Gastrocnemius medialis (tissue), 4 donors: ENCODE data around the gene KPNA1. TPM values are rescaled to one million over a fixed set of nuclear protein-coding genes. Genes with fewer than 3 reads are reported as not detected.

Experiments used
- ATAC-seq, 2 donors: fragments of 150-250 bp; one replicate each; pipeline ENCODE4 v1.9.1; 2016
- DNase-seq, 2 donors: peaks; one replicate each; pipeline ENCODE4 v3.0.0-alpha.2; 2019
- H3K27ac ChIP-seq, 4 donors: fragments of 200-600 bp; sonication (generic); 1 replicate in 1 of 4; 2 replicates in 3 of 4; pipeline ENCODE4 v1.5.1; 2016 to 2018; ENCODE audit warnings: mild to moderate bottlenecking in 2 of 4, moderate library complexity in 1 of 4
- H3K27me3 ChIP-seq, 3 donors: fragments of 200-600 bp; sonication (generic) in 2 of 3; 1 replicate in 1 of 3; 2 replicates in 2 of 3; pipeline versions ENCODE4 v1.5.1 to v1.6.0; 2016 to 2019; ENCODE audit warnings: mild to moderate bottlenecking in 1 of 3, moderate library complexity in 1 of 3
- H3K36me3 ChIP-seq, 2 donors: fragments of 200-600 bp; sonication (generic) in 1 of 2; one replicate each; pipeline ENCODE4 v1.5.1; 2017 to 2018
- H3K4me1 ChIP-seq, 2 donors: fragments of 200-600 bp; sonication (generic) in 1 of 2; one replicate each; pipeline ENCODE4 v1.5.1; 2016 to 2017; ENCODE audit warnings: mild to moderate bottlenecking in 2 of 2
- H3K4me3 ChIP-seq, 4 donors: fragments of 200-600 bp; sonication (generic) in 3 of 4; 1 replicate in 1 of 4; 2 replicates in 3 of 4; pipeline ENCODE4 v1.5.1; 2016 to 2019; ENCODE audit warnings: mild to moderate bottlenecking in 2 of 4
- H3K9me3 ChIP-seq, 3 donors: fragments of 200-600 bp; sonication (generic) in 2 of 3; 1 replicate in 1 of 3; 2 replicates in 2 of 3; pipeline ENCODE4 v1.5.1; 2016 to 2019
- CTCF ChIP-seq, 5 experiments: fragments of 450-650 bp in 3 of 5; fragments of 200-600 bp in 2 of 5; sonication (generic) in 2 of 5; IDR thresholded peaks in 4 of 5; conservative IDR thresholded peaks in 1 of 5; 1 replicate in 4 of 5; 2 replicates in 1 of 5; pipeline ENCODE4 v1.5.1; 2016 to 2019; ENCODE audit warnings: antibody characterized with exemption in 5 of 5, mild to moderate bottlenecking in 3 of 5, moderate library complexity in 3 of 5
- POLR2A ChIP-seq, 2 donors: fragments of 450-650 bp; IDR thresholded peaks; one replicate each; pipeline ENCODE4 v1.6.1; 2017; ENCODE audit warnings: antibody characterized with exemption in 2 of 2, mild to moderate bottlenecking in 2 of 2, moderate library complexity in 2 of 2
- in situ Hi-C, 4 donors: fragments of 200-750 bp; cut with MboI; loops; one replicate each; pipeline versions ENCODE4 v1.15.0 to v1.8.0; 2017; ENCODE audit warnings: low sequenced_read_pairs in 4 of 4
- intact Hi-C: fragments of 100-400 bp; cut with DNase I; formaldehyde crosslinking; loops from one replicate; pipeline ENCODE4 v1.15.1; 2023; ENCODE audit warnings: low total_unique reads
- total RNA-seq, 4 donors: library from RNA; depleted of rRNA; stranded (reverse); fragments of >200 nt; gene quantifications; one replicate each; pipeline versions ENCODE4 v1.1.0 to v1.2.3, GENCODE V29; 2016

Gene KPNA1
- total RNA-seq, 4 donors from 2014 or later: 108 to 119 (median 112) TPM

DNA sequence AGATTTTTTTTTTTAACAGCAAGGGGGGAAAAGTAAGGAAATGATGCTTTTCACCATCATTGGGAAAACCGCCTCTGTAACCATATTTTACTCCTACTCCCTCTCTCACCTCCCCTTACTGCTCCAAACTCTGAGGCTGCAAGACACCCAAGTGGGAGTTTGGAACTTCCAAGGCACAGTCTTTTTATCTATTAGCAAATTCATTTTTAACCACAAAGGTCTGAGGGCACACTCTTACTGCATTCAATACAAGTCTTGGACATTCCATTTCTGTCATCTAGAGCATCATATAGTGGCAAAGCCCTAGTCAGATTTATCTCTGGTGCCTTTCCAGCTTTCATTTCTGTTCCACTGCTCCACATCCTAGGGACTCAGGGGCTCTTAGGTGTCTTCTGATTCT lies 117.5 kb downstream of the KPNA1 start:
- Histone ChIP-seq H3K9me3 (no peaks in the 10 kb centered on the region), H3K4me1 (peaks cover 0 to 15% of the 10 kb centered on the region in 2 donors), H3K27me3 (no peaks in the 10 kb centered on the region), H3K36me3 (no peaks in the 10 kb centered on the region), H3K4me3 (no peak overlapping the region), H3K27ac (no peak overlapping the region)
- ATAC-seq (no peak), DNase-seq (no peak)
- TF ChIP-seq POLR2A (IDR thresholded peaks at IDR 0.05) (no peak), CTCF (IDR thresholded peaks at IDR 0.05 in 4 of 5, conservative IDR thresholded peaks at IDR 0.05 in 1 of 5) (no peak)
- in situ Hi-C loops: loop anchor here in 2 of 4 donors (10.0 to 25.0 kb wide), 3 partner anchors 278 to 860 kb away; partner anchors contain the start of genes HSPBAP1 (in 1 of the 2), POLQ (in 1 of the 2) and SLC49A4 (in 1 of the 2)
- intact Hi-C loops: no loop called here

DNA sequence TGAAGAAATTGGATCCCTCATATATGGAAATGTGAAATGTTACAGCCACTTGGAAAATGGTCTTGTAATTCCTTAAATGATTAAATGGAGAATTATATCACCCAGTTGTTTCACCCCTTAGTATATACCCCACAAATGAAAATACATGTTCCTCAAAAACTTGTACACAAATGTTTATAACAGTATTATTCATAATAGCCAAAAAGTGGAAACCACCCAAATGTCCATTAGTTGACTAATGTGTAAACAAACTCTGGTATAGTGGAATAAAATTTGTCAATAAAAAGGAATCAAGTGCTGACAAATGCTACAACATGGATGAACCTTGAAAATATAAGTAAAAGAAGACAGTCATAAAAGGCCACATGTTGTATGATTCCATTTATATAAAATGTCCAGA lies 118.2 kb downstream of the KPNA1 start:
- ATAC-seq (no peak), DNase-seq (no peak)
- H3K9me3 ChIP-seq: no peaks in the 10 kb centered on the region
- TF ChIP-seq CTCF (IDR thresholded peaks at IDR 0.05 in 4 of 5, conservative IDR thresholded peaks at IDR 0.05 in 1 of 5) (no peak), POLR2A (IDR thresholded peaks at IDR 0.05) (no peak)
- no peaks in the 10 kb centered on the region for H3K36me3 ChIP-seq
- H3K27ac ChIP-seq: no peak overlapping the region
- no peak overlapping the region for H3K4me3 ChIP-seq
- H3K4me1 ChIP-seq: peaks cover 0 to 22% of the 10 kb centered on the region in 2 donors
- in situ Hi-C loops: loop anchor here in 2 of 4 donors (10.0 to 25.0 kb wide), 3 partner anchors 278 to 859 kb away; partner anchors contain the start of genes HSPBAP1 (in 1 of the 2), POLQ (in 1 of the 2) and SLC49A4 (in 1 of the 2)
- H3K27me3 ChIP-seq: no peaks in the 10 kb centered on the region
- intact Hi-C loops: no loop called here

DNA sequence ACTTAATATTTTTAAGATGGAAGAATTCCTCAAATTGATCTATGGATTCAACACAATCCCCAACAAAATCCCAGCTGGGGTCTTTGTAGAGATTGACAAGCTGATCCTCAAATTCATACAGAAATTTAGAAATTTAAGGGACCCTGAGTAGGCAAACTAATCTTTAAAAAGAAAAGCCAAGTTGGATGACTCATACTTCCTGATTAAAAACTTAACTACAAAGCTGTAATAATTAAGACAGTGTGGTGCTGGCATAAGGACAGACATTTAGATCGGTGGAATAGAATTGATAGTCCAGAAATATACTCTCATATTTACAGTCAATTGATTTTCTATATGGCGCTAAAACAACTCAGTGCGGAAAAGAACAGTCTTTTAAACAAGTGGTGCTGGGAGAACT lies 119.2 kb downstream of the KPNA1 start:
- in situ Hi-C loops: loop anchor here in 2 of 4 donors (10.0 to 25.0 kb wide), 3 partner anchors 279 to 858 kb away; partner anchors contain the start of genes HSPBAP1 (in 1 of the 2), POLQ (in 1 of the 2) and SLC49A4 (in 1 of the 2)
- Histone ChIP-seq H3K4me3 (no peak overlapping the region), H3K4me1 (peaks cover 0 to 23% of the 10 kb centered on the region in 2 donors), H3K27ac (no peak overlapping the region), H3K9me3 (no peaks in the 10 kb centered on the region), H3K27me3 (no peaks in the 10 kb centered on the region), H3K36me3 (no peaks in the 10 kb centered on the region)
- no peak for TF ChIP-seq POLR2A (IDR thresholded peaks at IDR 0.05)
- no peak for TF ChIP-seq CTCF (IDR thresholded peaks at IDR 0.05 in 4 of 5, conservative IDR thresholded peaks at IDR 0.05 in 1 of 5)
- intact Hi-C loops: no loop called here
- ATAC-seq (no peak), DNase-seq (no peak)

DNA sequence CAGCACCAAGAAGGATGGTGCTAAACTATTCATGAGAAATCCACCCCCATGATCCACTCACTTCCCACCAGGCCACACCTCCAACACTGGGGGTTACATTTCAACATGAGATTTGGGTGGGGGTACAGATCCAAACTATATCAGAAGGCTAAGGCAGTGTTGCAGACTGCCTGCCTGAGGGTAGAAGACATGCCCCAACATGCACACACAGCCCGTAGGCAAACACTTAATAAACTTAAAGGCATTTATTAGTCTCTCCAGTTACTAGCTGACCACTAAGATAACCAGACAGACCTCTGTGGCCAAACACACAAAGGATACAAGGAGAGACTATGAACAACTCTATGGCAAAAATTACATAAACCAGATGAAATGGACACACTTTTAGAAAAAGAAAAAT lies 120.6 kb downstream of the KPNA1 start:
- in situ Hi-C loops (loop anchor here (5.0 to 25.0 kb wide), 4 partner anchors 281 to 857 kb away; partner anchors contain the start of genes HSPBAP1 (in 1 of the 4), POLQ (in 1 of the 4) and SLC49A4 (in 1 of the 4)), intact Hi-C loops (loop anchor here (5.0 kb wide), 1 partner anchor 168 kb away; the partner anchor contains the start of genes DTX3L and PARP9)
- no peaks in the 10 kb centered on the region for H3K9me3 ChIP-seq
- H3K4me3 ChIP-seq: no peak overlapping the region
- TF ChIP-seq CTCF (IDR thresholded peaks at IDR 0.05 in 4 of 5, conservative IDR thresholded peaks at IDR 0.05 in 1 of 5) (no peak), POLR2A (IDR thresholded peaks at IDR 0.05) (no peak)
- peaks cover 0 to 23% of the 10 kb centered on the region in 2 donors for H3K4me1 ChIP-seq
- DNase-seq: no peak
- ATAC-seq: no peak
- H3K27me3 ChIP-seq: no peaks in the 10 kb centered on the region
- H3K27ac ChIP-seq: peak overlapping the region in 1 of 4 donors; percentile 1
- H3K36me3 ChIP-seq: no peaks in the 10 kb centered on the region
